B cell (primary cell): ENCODE results near the gene PLAA. TPM values are rescaled to one million over a fixed set of nuclear protein-coding genes. Genes with fewer than 3 reads are reported as not detected.
A peak's percentile ranks its signal among the peaks of the same experiment; 100 is the strongest.

Experiments used
- ATAC-seq: fragments of 200-7000 bp; cut with Tn5 transposase; one replicate; pipeline ENCODE4 v1.10.0; 2021; ENCODE audit warnings: low read depth, mild to moderate bottlenecking, moderate number of reproducible peaks, moderate library complexity
- CTCF ChIA-PET: fragments of 350-600 bp; sonication (Branson Sonifier 250); formaldehyde crosslinking; loops from one replicate; lab custom pipeline; 2021; ENCODE audit warnings: antibody characterized with exemption, inconsistent platforms; lab: Charles Lee
- POLR2A ChIA-PET: fragments of 350-600 bp; sonication (Branson Sonifier 250); formaldehyde crosslinking; loops from one replicate; lab custom pipeline; 2021; ENCODE audit warnings: antibody characterized with exemption; lab: Charles Lee
- DNase-seq: peaks from one replicate; pipeline ENCODE4 v3.0.0; 2013
- H2AFZ ChIP-seq: 2 replicates; pipeline ENCODE4 v1.6.1; 2012; ENCODE audit warnings: mild to moderate bottlenecking, low read depth, low read length; ENCODE audit not compliant: insufficient read depth, poor library complexity, severe bottlenecking
- H3K27ac ChIP-seq, 2 donors: 1 replicate in 1 of 2; 2 replicates in 1 of 2; pipeline ENCODE4 v1.5.1; 2012 to 2013; ENCODE audit warnings: low read length in 2 of 2, mild to moderate bottlenecking in 2 of 2, moderate library complexity in 1 of 2
- H3K27me3 ChIP-seq, 4 experiments: fragments of 200-600 bp in 1 of 4; sonication (generic) in 1 of 4; replicated peaks in 1 of 4; 1 replicate in 2 of 4; 2 replicates in 2 of 4; pipeline versions ENCODE4 v1.6.1 to v1.7.0; 2013 to 2016; ENCODE audit warnings: low read length in 3 of 4, mild to moderate bottlenecking in 2 of 4, mixed read lengths in 1 of 4, moderate library complexity in 1 of 4; ENCODE audit not compliant: insufficient read depth in 4 of 4, control insufficient read depth in 3 of 4; ENCODE audit errors: control extremely low read depth in 1 of 4
- H3K36me3 ChIP-seq, 2 experiments: replicated peaks in 1 of 2; 1 replicate in 1 of 2; 2 replicates in 1 of 2; pipeline versions ENCODE4 v1.6.1 to v1.7.1; 2013; ENCODE audit warnings: low read length in 1 of 2; ENCODE audit not compliant: insufficient read depth in 2 of 2, control insufficient read depth in 1 of 2; ENCODE audit errors: control extremely low read depth in 1 of 2, extremely low read depth in 1 of 2
- H3K4me1 ChIP-seq, 2 donors: fragments of 200-600 bp in 1 of 2; sonication (generic) in 1 of 2; 1 replicate in 1 of 2; 2 replicates in 1 of 2; pipeline versions ENCODE4 v1.5.1 to v1.6.1; 2013 to 2017; ENCODE audit warnings: low read length in 2 of 2; ENCODE audit not compliant: control insufficient read depth in 2 of 2, insufficient read depth in 2 of 2
- H3K4me2 ChIP-seq: replicated peaks from 2 replicates; pipeline ENCODE3; 2012; ENCODE audit warnings: mild to moderate bottlenecking, low read depth, low read length; ENCODE audit not compliant: poor library complexity, severe bottlenecking
- H3K4me3 ChIP-seq, 5 experiments: fragments of 200-600 bp in 1 of 5; sonication (generic) in 1 of 5; 1 replicate in 3 of 5; 2 replicates in 2 of 5; pipeline versions ENCODE4 v1.5.1 to v1.7.0; 2011 to 2016; ENCODE audit warnings: low read length in 4 of 5, mild to moderate bottlenecking in 4 of 5, low read depth in 2 of 5, control low read depth in 1 of 5, moderate library complexity in 1 of 5; ENCODE audit not compliant: insufficient read depth in 1 of 5; ENCODE audit errors: control extremely low read depth in 1 of 5, extremely low read depth in 1 of 5
- H3K79me2 ChIP-seq: fragments of 200-600 bp; sonication (generic); one replicate; pipeline ENCODE4 v1.6.0; 2016; ENCODE audit warnings: low read length; ENCODE audit not compliant: control insufficient read depth, insufficient read depth
- H3K9ac ChIP-seq: fragments of 200-600 bp; sonication (generic); 2 replicates; pipeline ENCODE4 v1.6.1; 2017; ENCODE audit warnings: mild to moderate bottlenecking, low read length, moderate library complexity
- H3K9me3 ChIP-seq, 3 donors: one replicate each; pipeline versions ENCODE4 v1.6.1 to v1.7.1; 2013; ENCODE audit warnings: low read length in 2 of 3; ENCODE audit not compliant: control insufficient read depth in 2 of 3, insufficient read depth in 1 of 3; ENCODE audit errors: control extremely low read depth in 1 of 3
- H4K20me1 ChIP-seq: 2 replicates; pipeline ENCODE4 v1.6.0; 2012; ENCODE audit warnings: mild to moderate bottlenecking, low read length; ENCODE audit not compliant: insufficient read depth, control insufficient read depth, poor library complexity, severe bottlenecking
- H3K27ac Mint-ChIP-seq: one replicate; pipeline ENCODE4 v1.8.0; 2021; ENCODE audit warnings: mixed read lengths
- H3K27me3 Mint-ChIP-seq: one replicate; pipeline ENCODE4 v1.8.0; 2021; ENCODE audit warnings: mixed read lengths
- H3K4me1 Mint-ChIP-seq: one replicate; pipeline ENCODE4 v1.8.0; 2021; ENCODE audit warnings: mixed read lengths
- H3K4me3 Mint-ChIP-seq: one replicate; pipeline ENCODE4 v1.8.0; 2021; ENCODE audit warnings: mixed read lengths
- H3K9me3 Mint-ChIP-seq: one replicate; pipeline ENCODE4 v1.8.0; 2022; ENCODE audit warnings: mixed read lengths; ENCODE audit not compliant: insufficient read depth
- CTCF ChIP-seq: fragments of 200-600 bp; IDR thresholded peaks from one replicate; pipeline ENCODE4 v1.8.0; 2022; ENCODE audit warnings: antibody characterized with exemption, mild to moderate bottlenecking
- EZH2 ChIP-seq: IDR thresholded peaks from 2 replicates; pipeline ENCODE4 v1.6.1; 2012; ENCODE audit warnings: borderline replicate concordance, low read depth, mild to moderate bottlenecking, moderate library complexity, low read length; ENCODE audit not compliant: insufficient read depth, poor library complexity, severe bottlenecking
- WGBS: methylation state at CpG from one replicate; pipeline ENCODE4 v1.1.5; 2013; ENCODE audit warnings: missing lambda C conversion rate; ENCODE audit not compliant: insufficient coverage; 5-methylcytosine and 5-hydroxymethylcytosine counted together
- intact Hi-C: fragments of 100-400 bp; cut with micrococcal nuclease; formaldehyde crosslinking; loops from one replicate; pipeline ENCODE4 v1.10.0; 2022
- polyA plus RNA-seq: library from polyadenylated mRNA; depleted of rRNA; stranded (reverse); fragments of >200 nt; gene quantifications from 2 replicates; pipeline ENCODE4 v1.2.3, GENCODE V29; 2012
- total RNA-seq, 2 donors: library from RNA; stranded (reverse); fragments of 120-200 nt in 1 of 2; gene quantifications; 1 replicate in 1 of 2; 2 replicates in 1 of 2; pipeline versions ENCODE4 v1.2.3 to v1.2.4, GENCODE V29; 2013 to 2022

Gene PLAA
- total and polyA plus RNA-seq, 2 donors (not counting 1 experiment from before 2014, with no cell fraction given) = 8.9 to 24.0 TPM

- peaks cover 49% of the 10 kb centered on the region for H3K79me2 ChIP-seq
- H3K4me1 Mint-ChIP-seq = peaks cover 37% of the 10 kb centered on the region
- peak; percentile 94 for ATAC-seq
Observed at GRCh38 chr9:26892251-26893029, 54.6 kb downstream of the PLAA start, which contains the start of gene CAAP1. Gene CAAP1 (minus strand): TSS chr9:26892802. CDS start chr9:26892715, 87 bp downstream.

More at GRCh38 chr9:26892251-26893029, 54.6 kb downstream of the PLAA start, which contains the start of gene CAAP1:
- no peaks in the 10 kb centered on the region for H3K27me3 ChIP-seq
- Mint-ChIP-seq H3K4me3 (peak within 1 kb of the TSS; percentile 100), H3K27me3 (no peaks in the 10 kb centered on the region), H3K9me3 (no peaks in the 10 kb centered on the region), H3K27ac (peak within 1 kb of the TSS; percentile 99)
- H4K20me1 ChIP-seq = no peaks in the 10 kb centered on the region
- H3K9ac ChIP-seq = peak within 1 kb of the TSS; percentile 92
- peak; percentile 41 for TF ChIP-seq CTCF
- TF ChIP-seq EZH2 = no peak
- CTCF ChIA-PET = interaction anchor here (0.6 to 2.4 kb wide), 4 partner anchors 29 to 141 kb away, joined by 3 to 11 read pairs (median 3); partner anchors contain the start of genes IFT74 and PLAA
- H3K9me3 ChIP-seq = no peaks in the 10 kb centered on the region
- peak within 1 kb of the TSS; percentile 81 to 100 (median 100) for H3K4me3 ChIP-seq
- peak within 1 kb of the TSS; percentile 73 for H3K4me2 ChIP-seq
- H2AFZ ChIP-seq = peak within 1 kb of the TSS; percentile 89
- peak; percentile 95 for DNase-seq
- peaks cover 18 to 19% of the 10 kb centered on the region in 2 donors for H3K4me1 ChIP-seq
- under 1% methylated on average over 64 of the region's 70 CpGs for WGBS
- intact Hi-C loops = loop anchor here (1.0 to 5.0 kb wide), 3 partner anchors 55 to 680 kb away; partner anchors contain the start of genes C9orf72, IFT74 and PLAA
- H3K27ac ChIP-seq = peak within 1 kb of the TSS; percentile 95 to 96
- no peaks in the 10 kb centered on the region for H3K36me3 ChIP-seq
- POLR2A ChIA-PET = interaction anchor here (1.2 to 1.9 kb wide), 2 partner anchors 55 to 63 kb away, joined by 4 to 8 read pairs; partner anchors contain the start of genes IFT74 and PLAA
